K562 (cell line): Measurements from ENCODE around the gene DUSP10. TPM values are rescaled to one million over a fixed set of nuclear protein-coding genes. Genes with fewer than 3 reads are reported as not detected.

Experiments
- ARID2 ChIP-seq: fragments of 450-650 bp; IDR thresholded peaks from 2 replicates; pipeline ENCODE4 v1.6.1; 2017; ENCODE audit warnings: antibody characterized with exemption, mild to moderate bottlenecking
- ATF2 ChIP-seq: sonication (generic); formaldehyde crosslinking; IDR thresholded peaks from 2 replicates; pipeline ENCODE4 v1.8.1; 2022; ENCODE audit warnings: missing genetic modification reagents
- BRD9 ChIP-seq: fragments of 450-650 bp; IDR thresholded peaks from 2 replicates; pipeline ENCODE4 v1.6.1; 2018; ENCODE audit warnings: low read depth; ENCODE audit not compliant: partially characterized antibody
- EP300 ChIP-seq: IDR thresholded peaks from 2 replicates; pipeline ENCODE4 v1.6.1; 2012; ENCODE audit warnings: low read length, improper control_type of control experiment
- GATAD2A ChIP-seq: fragments of 450-650 bp; IDR thresholded peaks from 2 replicates; pipeline ENCODE4 v1.6.1; 2017
- PRDM10 ChIP-seq: fragments of 450-650 bp; IDR thresholded peaks from 2 replicates; pipeline ENCODE4 v1.6.1; 2018; ENCODE audit not compliant: partially characterized antibody
- ZBTB5 ChIP-seq: fragments of 450-650 bp; IDR thresholded peaks from 2 replicates; pipeline ENCODE4 v1.6.1; 2017; ENCODE audit warnings: antibody characterized with exemption
- polyA plus RNA-seq, 8 experiments: library from polyadenylated mRNA; depleted of rRNA in 4 of 8; stranded (reverse) in 5 of 8; unstranded in 3 of 8; fragments of >200 nt; fragmentation: Nextera tagmentation in 2 of 8; fragmentation: Illumina TruSeq in 1 of 8; extraction: Ambion mirVana in 2 of 8; extraction: Trizol in 1 of 8; gene quantifications; 2 replicates each; pipeline versions ENCODE4 v1.2.1 to v1.2.3, GENCODE V29; 2011 to 2014; ENCODE audit warnings: inconsistent platforms in 1 of 8, missing spikeins in 1 of 8
- total RNA-seq, 7 experiments: library from RNA; depleted of rRNA in 6 of 7; stranded (reverse); fragments of >200 nt in 6 of 7; fragmentation: Illumina TruSeq in 2 of 7; extraction: Trizol in 2 of 7; gene quantifications; 2 replicates each; pipeline versions ENCODE4 v1.2.1 to v1.2.3, GENCODE V29; 2011 to 2021; ENCODE audit warnings: low replicate concordance in 1 of 7
- TF ChIP-seq, protein P1 (sequence below): sonication (generic); formaldehyde crosslinking; IDR thresholded peaks from 2 replicates; pipeline ENCODE4 v1.9.0; 2022; ENCODE audit warnings: mild to moderate bottlenecking, missing genetic modification reagents

DUSP10 gene
- total and polyA plus RNA-seq, 9 of the 15 experiments (the other 6 are each of a cell fraction or from before 2014, with no cell fraction given) = 1.7 to 8.3 (median 6.1) TPM

DNA sequence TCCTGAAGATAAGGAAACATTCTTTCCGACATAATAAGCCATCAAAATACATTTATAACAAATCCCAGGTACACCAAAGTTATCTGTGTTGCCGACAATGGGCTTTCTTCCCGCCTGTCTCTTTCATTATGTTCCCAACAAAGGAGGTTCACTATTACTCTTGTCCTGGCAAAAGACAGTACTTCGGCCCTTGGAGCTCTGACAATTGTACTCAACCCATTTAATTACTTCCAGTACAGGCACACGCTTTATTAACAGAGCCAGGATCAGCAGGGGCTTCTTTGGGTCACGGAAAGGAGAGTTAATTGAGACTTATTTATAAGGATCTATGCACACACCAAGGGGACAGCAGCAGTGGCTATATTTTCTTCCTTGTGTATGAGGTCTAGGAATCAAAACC lies 46.6 kb upstream of the DUSP10 start (continued):
- no peak for TF ChIP-seq PRDM10
- no peak for TF ChIP-seq ZBTB5
- TF ChIP-seq EP300 = no peak
- TF ChIP-seq, protein P1, sequence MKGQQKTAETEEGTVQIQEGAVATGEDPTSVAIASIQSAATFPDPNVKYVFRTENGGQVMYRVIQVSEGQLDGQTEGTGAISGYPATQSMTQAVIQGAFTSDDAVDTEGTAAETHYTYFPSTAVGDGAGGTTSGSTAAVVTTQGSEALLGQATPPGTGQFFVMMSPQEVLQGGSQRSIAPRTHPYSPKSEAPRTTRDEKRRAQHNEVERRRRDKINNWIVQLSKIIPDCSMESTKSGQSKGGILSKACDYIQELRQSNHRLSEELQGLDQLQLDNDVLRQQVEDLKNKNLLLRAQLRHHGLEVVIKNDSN = no peak
- no peak for TF ChIP-seq ATF2 (CRISPR knock-in tag)
- TF ChIP-seq ARID2 = no peak
- TF ChIP-seq GATAD2A = no peak
- no peak for TF ChIP-seq BRD9
